Heart left ventricle (tissue), 13 donors: ENCODE measurements around the gene PACSIN2.

Source experiments
- CTCF ChIP-seq, 12 donors: fragments of 200-600 bp; sonication (generic) in 4 of 12; IDR thresholded peaks; one replicate each; pipeline versions ENCODE4 v1.5.0 to v1.8.0; 2018 to 2022; ENCODE audit warnings: antibody characterized with exemption in 12 of 12, mild to moderate bottlenecking in 5 of 12
- POLR2A ChIP-seq, 2 donors: fragments of 450-650 bp; IDR thresholded peaks; one replicate each; pipeline ENCODE4 v1.6.1; 2017; ENCODE audit warnings: antibody characterized with exemption in 2 of 2, mild to moderate bottlenecking in 2 of 2, moderate library complexity in 2 of 2
- donor health status: ischemic (EF 13 %, LVEDD 7.1; RV severe dilation, severe dysfunction).
- donor health status: DM: no; HTN: yes; CAD: no.
- donor health status: DM: no; HTN: no; CAD: no.
- donor health status: ischemic (EF 25% LVEDD 6.9; RV normal size, moderate dysfunction).
- donor health status: ischemic (EF 25% LVEDD 5.7; RV mildly dilated, moderate dysfunction).
- donor health status: ischemic (EF 35%, LVEDD 5.7; RV mildly dilated, moderate dysfunction).
- donor health status: nonischemic (EF 11% LVEDD 7.7; RV severe dilation, severe dysfunction).
- donor health status: DM: yes; HTN: yes; CAD: no.
- donor health status: PGD.
- donor health status: ischemic (EF 29% LVEDD 5.4; RV normal size, mild dysfunction).
- donor health status: nonischemic (EF 23%, LVEDD 6.1; RV moderate dilation, normal function).

- TF ChIP-seq CTCF (IDR thresholded peaks at IDR 0.05) (no peak), POLR2A (IDR thresholded peaks at IDR 0.05) (no peak)
Measured at GRCh38 chr22:43035250-43035649, 20.3 kb upstream of the PACSIN2 start.
